ENCODE results near the gene TAPT1.

Gene TAPT1

DNA sequence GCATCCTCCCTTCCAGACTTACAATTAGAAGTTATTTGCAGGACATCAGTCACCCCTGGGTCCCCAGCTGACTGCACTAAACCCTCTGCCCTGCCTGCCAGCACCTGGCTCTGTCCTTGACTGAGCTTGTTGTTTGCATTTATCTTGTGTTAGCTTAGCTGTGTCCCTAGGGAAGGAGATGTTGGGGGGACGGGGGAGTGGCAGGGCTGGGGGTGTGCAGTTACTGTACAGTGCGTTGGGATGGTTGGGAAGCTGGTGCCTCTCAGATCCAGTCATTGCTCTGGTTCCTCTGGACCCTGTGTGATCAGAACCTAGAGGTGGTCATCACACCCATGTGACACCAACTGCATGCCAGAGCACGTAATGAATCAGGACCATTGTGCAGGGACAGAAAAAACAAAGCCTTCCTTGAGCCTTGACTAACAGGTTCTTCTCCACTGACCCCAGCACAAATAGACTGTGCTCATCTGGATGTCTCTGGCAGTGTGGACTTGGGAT lies 109.7 kb downstream of the TAPT1 start:
- TF ChIP-seq ZBTB7A (IDR thresholded peaks at IDR 0.05; ENCODE audit: low read depth) (no peak), YY1 (IDR thresholded peaks at IDR 0.05; ENCODE audit: low read depth) (no peak), USF1 (IDR thresholded peaks at IDR 0.05) (no peak), EGR1 (IDR thresholded peaks at IDR 0.05) (no peak), TEAD4 (IDR thresholded peaks at IDR 0.05) (no peak), TAF1 (IDR thresholded peaks at IDR 0.05; ENCODE audit: low read depth) (no peak), CEBPB (IDR thresholded peaks at IDR 0.05) (no peak), REST (IDR thresholded peaks at IDR 0.05; ENCODE audit: low read depth) (no peak), TCF12 (IDR thresholded peaks at IDR 0.05; ENCODE audit: low read depth) (no peak), CREB1 (IDR thresholded peaks at IDR 0.05; ENCODE audit: low read depth) (no peak), FOXM1 (IDR thresholded peaks at IDR 0.05; ENCODE audit: borderline replicate concordance, low read depth) (no peak), NFIC (IDR thresholded peaks at IDR 0.05) (no peak), EP300 (IDR thresholded peaks at IDR 0.05; ENCODE audit: borderline replicate concordance) (no peak), RAD21 (IDR thresholded peaks at IDR 0.05; ENCODE audit: low read depth) (no peak)
- TF ChIP-seq, protein P1, sequence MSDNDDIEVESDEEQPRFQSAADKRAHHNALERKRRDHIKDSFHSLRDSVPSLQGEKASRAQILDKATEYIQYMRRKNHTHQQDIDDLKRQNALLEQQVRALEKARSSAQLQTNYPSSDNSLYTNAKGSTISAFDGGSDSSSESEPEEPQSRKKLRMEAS (IDR thresholded peaks at IDR 0.05): no peak

DNA sequence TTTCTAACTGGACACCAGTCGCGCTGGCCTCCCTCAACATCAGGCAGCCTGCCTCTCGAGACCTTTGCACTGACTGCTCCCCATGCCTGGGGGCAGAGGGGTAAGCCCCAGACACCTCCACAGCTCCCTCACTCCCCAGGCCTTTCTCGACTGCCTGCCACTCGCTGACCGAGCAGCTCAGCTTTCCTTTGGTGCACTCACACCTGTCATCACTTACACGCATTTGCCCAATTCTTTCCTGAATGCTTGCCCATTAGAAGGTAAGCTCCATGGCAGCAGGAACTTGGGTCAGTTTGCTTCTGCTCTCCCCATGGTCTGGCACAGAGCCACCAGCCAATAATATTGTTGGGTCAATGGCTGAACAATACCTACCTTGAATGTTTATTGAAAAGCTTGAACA lies 110.3 kb downstream of the TAPT1 start:
- TF ChIP-seq, protein P1 (IDR thresholded peaks at IDR 0.05): no peak
- TF ChIP-seq ZBTB7A (IDR thresholded peaks at IDR 0.05; ENCODE audit: low read depth) (no peak), CEBPB (IDR thresholded peaks at IDR 0.05) (no peak), NFIC (IDR thresholded peaks at IDR 0.05) (no peak), EGR1 (IDR thresholded peaks at IDR 0.05) (no peak), FOXM1 (IDR thresholded peaks at IDR 0.05; ENCODE audit: borderline replicate concordance, low read depth) (no peak), RAD21 (IDR thresholded peaks at IDR 0.05; ENCODE audit: low read depth) (no peak)

- no peak for TF ChIP-seq USF1 (IDR thresholded peaks at IDR 0.05)
- no peak for TF ChIP-seq TCF12 (IDR thresholded peaks at IDR 0.05; ENCODE audit: low read depth)
- no peak for TF ChIP-seq EGR1 (IDR thresholded peaks at IDR 0.05)
- no peak for TF ChIP-seq EP300 (IDR thresholded peaks at IDR 0.05; ENCODE audit: borderline replicate concordance)
- no peak for TF ChIP-seq NFIC (IDR thresholded peaks at IDR 0.05)
- TF ChIP-seq RAD21 (IDR thresholded peaks at IDR 0.05; ENCODE audit: low read depth): no peak
- TF ChIP-seq, protein P1 (IDR thresholded peaks at IDR 0.05): no peak
- TF ChIP-seq FOXM1 (IDR thresholded peaks at IDR 0.05; ENCODE audit: borderline replicate concordance, low read depth): no peak
- TF ChIP-seq CEBPB (IDR thresholded peaks at IDR 0.05): no peak
These were observed 111.7 kb downstream of the TAPT1 start for GRCh38 chr4:16114546-16114945.

DNA sequence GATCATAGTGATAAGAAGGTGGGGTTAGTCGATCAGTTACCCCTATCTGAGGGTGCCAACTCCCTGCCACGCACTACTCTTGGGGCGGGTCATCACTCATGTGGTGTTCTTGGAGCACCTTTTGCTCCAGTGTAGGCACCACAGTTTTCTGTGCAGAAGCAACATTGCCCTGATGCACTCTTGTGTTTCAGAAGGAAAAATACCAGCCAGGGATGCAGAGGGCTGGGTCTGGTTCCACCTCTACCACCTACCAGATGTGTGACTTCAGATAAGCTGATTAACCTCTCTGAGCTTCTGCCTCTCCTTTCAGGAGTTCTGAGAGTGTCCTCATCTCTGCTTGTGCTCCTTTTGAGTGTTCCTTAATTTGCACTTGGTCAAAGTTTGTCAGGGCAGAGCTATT lies 112.5 kb downstream of the TAPT1 start:
- TF ChIP-seq, protein P1 (IDR thresholded peaks at IDR 0.05): no peak
- TF ChIP-seq NFIC (IDR thresholded peaks at IDR 0.05): no peak
- no peak for TF ChIP-seq CREB1 (IDR thresholded peaks at IDR 0.05; ENCODE audit: low read depth)
- TF ChIP-seq EGR1 (IDR thresholded peaks at IDR 0.05): no peak
- TF ChIP-seq CEBPB (IDR thresholded peaks at IDR 0.05): no peak
- no peak for TF ChIP-seq YY1 (IDR thresholded peaks at IDR 0.05; ENCODE audit: low read depth)
- TF ChIP-seq FOXM1 (IDR thresholded peaks at IDR 0.05; ENCODE audit: borderline replicate concordance, low read depth): no peak
- no peak for TF ChIP-seq EP300 (IDR thresholded peaks at IDR 0.05; ENCODE audit: borderline replicate concordance)
- no peak for TF ChIP-seq TCF12 (IDR thresholded peaks at IDR 0.05; ENCODE audit: low read depth)
- no peak for TF ChIP-seq TAF1 (IDR thresholded peaks at IDR 0.05; ENCODE audit: low read depth)
- no peak for TF ChIP-seq TEAD4 (IDR thresholded peaks at IDR 0.05)

DNA sequence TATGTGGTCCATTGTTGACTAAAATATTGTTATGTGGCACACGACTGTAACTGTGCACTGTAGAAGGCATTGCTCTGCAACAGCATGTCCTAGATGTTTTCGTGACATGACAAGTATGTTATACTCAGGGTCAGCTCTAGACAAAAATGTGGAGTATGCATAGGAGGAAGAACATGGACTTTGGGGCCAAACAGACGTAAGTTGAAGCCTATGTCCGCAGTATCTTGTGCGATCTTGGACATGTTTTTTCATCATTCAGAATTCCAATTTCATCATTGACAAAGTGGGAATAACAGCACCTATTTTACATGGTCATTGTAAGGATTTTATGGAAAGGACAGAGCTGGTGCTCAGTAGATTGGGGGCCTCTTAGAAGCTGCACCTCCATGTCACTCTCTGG lies 114.7 kb downstream of the TAPT1 start:
- TF ChIP-seq TCF12 (IDR thresholded peaks at IDR 0.05; ENCODE audit: low read depth) (no peak), REST (IDR thresholded peaks at IDR 0.05; ENCODE audit: low read depth) (no peak), NFIC (IDR thresholded peaks at IDR 0.05) (no peak), FOXM1 (IDR thresholded peaks at IDR 0.05; ENCODE audit: borderline replicate concordance, low read depth) (no peak), YY1 (IDR thresholded peaks at IDR 0.05; ENCODE audit: low read depth) (no peak), ZBTB7A (IDR thresholded peaks at IDR 0.05; ENCODE audit: low read depth) (no peak), EP300 (IDR thresholded peaks at IDR 0.05; ENCODE audit: borderline replicate concordance) (no peak), TAF1 (IDR thresholded peaks at IDR 0.05; ENCODE audit: low read depth) (no peak), RAD21 (IDR thresholded peaks at IDR 0.05; ENCODE audit: low read depth) (no peak), CREB1 (IDR thresholded peaks at IDR 0.05; ENCODE audit: low read depth) (no peak), CEBPB (IDR thresholded peaks at IDR 0.05) (no peak), TEAD4 (IDR thresholded peaks at IDR 0.05) (no peak), EGR1 (IDR thresholded peaks at IDR 0.05) (no peak), USF1 (IDR thresholded peaks at IDR 0.05) (no peak)
- TF ChIP-seq, protein P1 (IDR thresholded peaks at IDR 0.05): no peak
